IgD-negative memory B cell (primary cell): ENCODE measurements around the gene EXOC2. TPM values are rescaled to one million over a fixed set of nuclear protein-coding genes. Genes with fewer than 3 reads are reported as not detected.
"Not testable (repeated sequence)": the region's sequence is repeated elsewhere in the genome, so short reads cannot be mapped to it uniquely, and the experiment has no call there.

Experiments used
- H3K27ac Mint-ChIP-seq, 3 donors: one replicate each; pipeline ENCODE4 v1.8.0; 2020 to 2022; ENCODE audit warnings: mild to moderate bottlenecking in 3 of 3, mixed read lengths in 3 of 3, moderate library complexity in 1 of 3
- H3K27me3 Mint-ChIP-seq: one replicate; pipeline ENCODE4 v1.8.0; 2021; ENCODE audit warnings: mixed read lengths
- H3K36me3 Mint-ChIP-seq: one replicate; pipeline ENCODE4 v1.8.0; 2020; ENCODE audit warnings: mild to moderate bottlenecking, mixed read lengths
- H3K4me1 Mint-ChIP-seq, 3 donors: one replicate each; pipeline ENCODE4 v1.8.0; 2020 to 2022; ENCODE audit warnings: mixed read lengths in 3 of 3, mild to moderate bottlenecking in 1 of 3
- H3K4me3 Mint-ChIP-seq, 4 donors: one replicate each; pipeline ENCODE4 v1.8.0; 2020 to 2022; ENCODE audit warnings: mild to moderate bottlenecking in 4 of 4, mixed read lengths in 4 of 4, moderate library complexity in 3 of 4
- H3K9me3 Mint-ChIP-seq, 3 donors: one replicate each; pipeline ENCODE4 v1.8.0; 2020 to 2021; ENCODE audit warnings: mixed read lengths in 3 of 3, mild to moderate bottlenecking in 1 of 3
- polyA plus RNA-seq: library from polyadenylated mRNA; unstranded; fragments of 300-500 nt; fragmentation: Illumina TruSeq; gene quantifications from one replicate; pipeline ENCODE4 v1.2.3, GENCODE V29; 2021

Gene EXOC2
- polyA plus RNA-seq, 1 donor from 2014 or later: 26.3 TPM

DNA sequence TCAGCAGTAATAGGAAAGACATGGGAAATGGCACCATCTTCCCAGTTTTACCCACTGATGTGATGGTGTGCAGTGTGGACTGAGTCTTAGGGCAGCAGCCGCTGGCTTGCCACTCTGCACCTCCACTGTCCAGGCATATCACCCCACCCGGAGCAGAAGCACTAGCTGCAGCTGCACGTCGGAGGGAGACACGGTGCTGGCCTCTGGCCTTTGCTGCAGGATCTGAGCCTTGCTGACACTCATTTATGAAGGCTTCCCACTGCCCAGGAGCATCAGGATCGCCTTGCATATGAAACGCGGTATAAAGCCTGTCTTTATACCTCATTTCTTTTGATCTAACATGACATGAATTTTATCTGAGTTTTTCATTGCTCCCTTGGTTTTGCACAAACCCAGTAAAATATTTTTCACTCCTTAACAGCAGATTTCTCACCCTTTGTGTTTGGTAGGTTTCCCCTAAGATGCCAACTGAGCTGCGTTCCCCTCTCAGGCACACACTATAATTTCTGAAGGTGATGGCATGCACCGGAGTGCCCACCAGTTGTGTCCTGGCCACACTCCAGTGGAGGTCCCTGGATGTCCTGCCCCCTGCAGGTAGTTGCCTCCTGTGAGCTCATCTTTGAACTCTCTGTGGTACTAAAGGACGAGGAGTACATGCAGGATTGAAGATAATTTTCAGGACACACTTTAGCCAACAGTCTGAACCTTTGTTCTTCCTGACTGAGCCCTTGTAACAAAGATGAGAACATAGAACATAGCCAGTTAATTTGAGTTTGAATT is 9.0 kb upstream of the EXOC2 start:
- H3K4me3 Mint-ChIP-seq: no peak overlapping the region
- H3K36me3 Mint-ChIP-seq: no peaks in the 10 kb centered on the region
- H3K27me3 Mint-ChIP-seq: peaks cover 1% of the 10 kb centered on the region
- no peaks in the 10 kb centered on the region for H3K9me3 Mint-ChIP-seq
- H3K27ac Mint-ChIP-seq: no peak overlapping the region
- no peaks in the 10 kb centered on the region for H3K4me1 Mint-ChIP-seq

DNA sequence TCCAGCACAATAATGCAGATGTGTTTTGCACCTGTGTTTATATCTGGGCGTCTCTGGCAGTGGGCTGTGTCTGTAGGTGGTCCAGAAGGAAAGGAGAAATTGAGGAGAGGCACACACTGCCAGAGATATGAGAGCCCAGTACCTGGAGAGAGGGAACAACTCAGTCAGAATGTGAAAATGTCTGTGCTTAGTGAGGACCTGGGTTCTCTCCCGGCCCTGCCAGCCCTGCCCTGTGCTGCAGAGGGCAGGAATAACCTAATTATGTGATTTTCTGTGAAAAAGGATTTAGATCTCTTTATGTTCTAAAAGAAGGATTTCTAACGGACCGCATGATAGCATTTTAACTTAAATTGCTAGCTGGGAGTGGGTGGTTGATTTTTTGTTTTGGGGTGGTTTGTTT is 8.3 kb upstream of the EXOC2 start:
- Mint-ChIP-seq H3K9me3 (no peaks in the 10 kb centered on the region), H3K4me1 (no peaks in the 10 kb centered on the region), H3K27ac (no peak overlapping the region), H3K27me3 (peaks cover 1% of the 10 kb centered on the region), H3K36me3 (no peaks in the 10 kb centered on the region), H3K4me3 (no peak overlapping the region)

DNA sequence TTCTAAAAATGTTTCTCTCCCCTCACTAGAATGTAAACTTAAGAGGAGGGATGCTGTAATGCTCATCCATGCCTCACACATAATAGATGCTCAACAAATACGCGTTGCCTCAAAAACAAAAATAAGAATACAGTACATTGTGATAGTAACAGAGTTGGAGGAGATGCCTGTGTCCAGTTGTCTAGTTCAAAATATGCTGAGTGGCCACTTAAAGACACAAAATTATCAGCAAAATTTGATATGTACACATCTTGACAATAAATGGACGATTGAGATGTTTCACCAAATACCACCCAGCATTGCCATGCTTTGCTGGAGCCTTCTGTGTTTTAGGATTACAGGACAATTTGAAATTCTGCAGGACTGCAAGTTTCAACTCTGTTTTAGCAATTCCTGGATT is 7.6 kb upstream of the EXOC2 start:
- Mint-ChIP-seq H3K27ac (no peak overlapping the region), H3K36me3 (no peaks in the 10 kb centered on the region), H3K4me3 (no peak overlapping the region), H3K9me3 (no peaks in the 10 kb centered on the region), H3K4me1 (no peaks in the 10 kb centered on the region), H3K27me3 (peaks cover 1% of the 10 kb centered on the region)

DNA sequence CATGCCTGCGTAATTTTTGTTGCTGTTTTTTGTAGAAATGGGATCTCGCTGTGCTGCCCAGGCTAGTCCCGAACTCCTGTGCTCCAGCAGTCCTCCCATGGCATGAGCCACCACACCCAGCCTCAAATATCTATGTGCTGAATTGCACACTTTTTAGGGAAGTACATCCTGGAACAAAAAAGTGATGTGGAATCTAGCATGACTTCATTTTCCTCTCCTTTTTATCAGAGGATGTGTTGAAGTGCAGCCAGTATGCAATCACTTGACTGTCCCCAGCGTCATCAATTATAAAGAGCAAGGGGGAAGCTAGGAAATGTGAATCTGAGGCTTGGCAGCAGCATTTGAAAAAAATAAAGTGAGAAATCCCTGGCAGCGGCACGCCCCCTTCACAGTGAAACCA is 6.4 kb upstream of the EXOC2 start:
- peaks cover 2% of the 10 kb centered on the region for H3K36me3 Mint-ChIP-seq
- no peak overlapping the region for H3K27ac Mint-ChIP-seq
- H3K4me3 Mint-ChIP-seq: no peak overlapping the region
- H3K27me3 Mint-ChIP-seq: peaks cover 1% of the 10 kb centered on the region
- H3K4me1 Mint-ChIP-seq: no peaks in the 10 kb centered on the region
- H3K9me3 Mint-ChIP-seq: no peaks in the 10 kb centered on the region

DNA sequence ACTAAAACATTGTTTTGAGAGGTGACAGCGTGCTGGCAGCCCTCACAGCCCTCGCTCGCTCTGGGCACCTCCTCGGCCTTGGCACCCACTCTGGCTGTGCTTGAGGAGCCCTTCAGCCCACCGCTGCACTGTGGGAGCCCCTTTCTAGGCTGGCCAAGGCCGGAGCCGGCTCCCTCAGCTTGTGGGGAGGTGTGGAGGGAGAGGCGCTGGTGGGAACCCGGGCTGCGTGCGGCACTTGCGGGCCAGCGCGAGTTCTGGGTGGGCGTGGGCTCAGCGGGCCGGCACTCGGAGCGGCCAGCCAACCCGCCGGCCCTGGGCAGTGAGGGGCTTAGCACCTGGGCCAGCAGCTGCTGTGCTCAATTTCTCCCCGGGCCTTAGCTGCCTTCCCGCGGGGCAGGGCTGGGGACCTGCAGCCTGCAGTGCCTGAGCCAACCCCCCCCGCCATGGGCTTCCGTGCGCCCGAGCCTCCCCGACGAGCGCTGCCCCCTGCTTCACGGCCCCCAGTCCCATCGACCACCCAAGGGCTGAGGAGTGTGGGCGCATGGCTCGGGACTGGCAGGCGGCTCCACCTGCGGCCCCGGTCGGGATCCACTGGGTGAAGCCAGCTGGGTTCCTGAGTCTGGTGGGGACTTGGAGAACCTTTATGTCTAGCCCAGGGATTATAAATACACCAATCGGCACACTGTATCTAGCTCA is 1.6 kb upstream of the EXOC2 start:
- not testable (repeated sequence) for H3K27me3 Mint-ChIP-seq, H3K9me3 Mint-ChIP-seq, H3K36me3 Mint-ChIP-seq
- Mint-ChIP-seq H3K4me3 (peak overlapping the region in 1 of 4 donors; percentile 86), H3K4me1 (peaks cover 17 to 24% (median 18%) of the 10 kb centered on the region in 3 donors), H3K27ac (peak overlapping the region in 1 of 3 donors; percentile 1)

DNA sequence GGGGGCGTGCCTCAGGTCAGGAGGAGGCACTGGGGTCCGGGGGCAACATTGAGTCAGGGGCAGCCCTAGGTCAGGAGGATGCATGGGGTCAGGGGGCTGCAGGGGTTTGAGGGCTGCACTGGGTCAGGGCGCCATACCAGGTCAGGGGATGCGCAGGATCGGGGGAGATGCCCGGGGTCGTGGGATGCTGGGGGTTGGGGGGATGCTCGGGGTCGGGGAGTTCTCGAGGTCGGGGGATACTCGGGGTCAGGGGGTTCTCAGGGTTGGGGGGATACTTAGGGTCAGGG is 727 bp upstream of the EXOC2 start:
- no peaks in the 10 kb centered on the region for H3K27me3 Mint-ChIP-seq
- H3K9me3 Mint-ChIP-seq: no peaks in the 10 kb centered on the region
- H3K4me1 Mint-ChIP-seq: peaks cover 20 to 28% (median 22%) of the 10 kb centered on the region in 3 donors
- H3K27ac Mint-ChIP-seq: peak overlapping the region in 1 of 3 donors; percentile 65
- peaks cover 5% of the 10 kb centered on the region for H3K36me3 Mint-ChIP-seq
- peak overlapping the region; percentile 47 to 98 (median 83) for H3K4me3 Mint-ChIP-seq

DNA sequence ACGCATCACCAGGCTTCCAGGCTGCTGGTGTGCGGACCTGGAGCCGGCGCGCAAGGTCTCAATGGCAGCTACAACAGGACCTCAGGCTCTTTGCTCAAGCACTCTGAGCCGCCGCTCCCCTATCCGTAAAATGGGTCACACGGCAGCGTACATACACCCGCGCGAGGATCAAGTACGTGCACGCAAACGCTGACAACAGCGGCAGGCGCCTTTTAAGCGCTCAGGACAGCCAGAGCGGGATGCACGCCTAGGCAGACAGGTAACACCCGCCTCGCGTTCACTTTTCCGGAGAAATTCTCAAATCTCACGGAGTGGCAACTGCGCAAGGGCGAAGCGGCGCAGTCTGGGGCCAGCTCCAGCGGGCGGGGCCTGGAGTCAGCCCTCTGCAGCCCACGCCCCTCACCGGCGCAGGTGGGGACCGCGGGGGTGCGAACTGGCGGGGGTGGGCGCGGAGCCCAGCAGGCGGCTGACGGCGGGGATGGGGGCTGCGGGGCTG is 535 bp downstream of the EXOC2 start:
- H3K27me3 Mint-ChIP-seq: no peaks in the 10 kb centered on the region
- H3K27ac Mint-ChIP-seq: peak overlapping the region; percentile 17 to 75 (median 59)
- H3K4me1 Mint-ChIP-seq: peaks cover 20 to 28% (median 22%) of the 10 kb centered on the region in 3 donors

DNA sequence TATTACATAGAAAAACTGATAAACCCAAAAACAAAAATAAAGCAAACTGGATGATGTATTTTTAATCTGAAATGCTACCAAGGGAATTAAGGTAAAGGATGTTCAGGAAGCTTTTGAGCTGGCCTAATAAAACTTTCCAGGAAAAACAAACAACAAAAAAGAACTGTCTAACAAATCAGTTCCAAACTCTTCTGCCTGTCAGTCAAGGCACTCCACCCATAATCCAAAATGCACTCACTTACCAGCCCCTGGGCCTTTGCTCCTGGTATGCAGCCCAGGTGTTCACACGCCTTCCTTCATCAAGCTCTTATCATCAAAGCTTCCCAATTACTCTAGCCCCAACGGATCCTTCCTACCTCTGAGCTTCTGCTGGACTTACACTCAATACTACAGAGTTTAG is 3.7 kb downstream of the EXOC2 start:
- Mint-ChIP-seq H3K4me3 (no peak overlapping the region), H3K9me3 (no peaks in the 10 kb centered on the region), H3K27me3 (no peaks in the 10 kb centered on the region), H3K36me3 (peaks cover 3% of the 10 kb centered on the region), H3K4me1 (peaks cover 28 to 38% (median 34%) of the 10 kb centered on the region in 3 donors), H3K27ac (no peak overlapping the region)

More for the DNA sequence above, 535 bp downstream of the EXOC2 start:
- Mint-ChIP-seq H3K9me3 (no peaks in the 10 kb centered on the region), H3K4me3 (peak overlapping the region; percentile 87 to 98 (median 95)), H3K36me3 (peaks cover 5% of the 10 kb centered on the region)

DNA sequence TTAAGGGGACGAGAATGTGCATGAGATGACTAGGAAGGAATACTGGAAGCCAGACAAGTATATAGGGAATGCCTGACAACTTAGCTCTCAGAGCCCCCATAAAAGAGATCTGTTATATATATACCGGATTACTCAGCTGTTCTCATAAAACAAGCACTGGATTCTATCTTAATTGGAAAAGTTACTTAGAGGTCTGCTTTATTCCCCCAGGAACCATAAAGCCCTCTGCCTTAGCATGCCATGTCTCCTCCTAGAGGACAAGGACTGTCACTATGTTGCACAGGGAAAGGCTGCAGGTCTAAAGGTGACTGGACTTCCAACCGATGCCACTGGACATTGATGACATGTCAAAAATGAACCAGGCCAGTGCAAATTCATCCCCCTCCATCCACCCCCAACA is 6.4 kb downstream of the EXOC2 start:
- Mint-ChIP-seq H3K4me1 (peaks cover 21 to 42% (median 33%) of the 10 kb centered on the region in 3 donors), H3K9me3 (no peaks in the 10 kb centered on the region), H3K27me3 (no peaks in the 10 kb centered on the region), H3K27ac (no peak overlapping the region), H3K4me3 (no peak overlapping the region), H3K36me3 (peaks cover 4% of the 10 kb centered on the region)

DNA sequence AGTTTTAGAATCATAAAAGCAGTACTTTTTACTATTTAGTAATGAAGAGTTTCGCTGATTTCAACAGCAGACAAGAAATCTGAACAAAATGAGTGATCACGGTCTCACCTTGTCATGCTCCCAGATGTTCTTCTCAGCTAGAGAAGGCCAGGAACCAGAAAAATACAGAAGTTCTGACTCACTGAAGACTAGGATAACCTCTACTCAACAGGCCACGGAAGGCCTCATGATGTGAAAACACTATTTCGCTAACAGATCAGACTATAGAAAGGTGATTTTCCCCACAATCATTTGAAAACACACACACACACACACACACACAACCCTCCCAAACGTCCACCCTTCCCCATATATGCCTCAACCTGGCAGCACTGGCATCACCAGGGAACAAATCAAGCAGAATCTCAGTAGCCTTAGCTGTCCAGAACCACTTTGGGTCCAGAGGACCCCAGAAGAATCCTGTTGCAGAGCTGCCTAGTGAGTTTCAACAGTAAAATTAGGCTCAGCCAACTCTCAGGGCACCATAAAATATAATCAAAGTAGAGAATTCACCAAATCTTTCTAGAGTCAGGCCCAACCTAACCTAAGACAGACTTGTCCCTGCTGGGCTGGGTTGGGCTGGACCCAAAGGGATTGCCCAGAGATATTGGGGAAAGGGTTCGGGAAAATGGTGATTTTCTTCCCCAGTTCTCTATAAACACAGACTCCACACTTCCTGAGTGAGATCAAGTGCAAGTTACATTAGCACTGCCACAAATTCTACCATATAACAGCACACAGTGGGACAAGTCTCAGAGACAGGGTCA is 7.9 kb downstream of the EXOC2 start:
- peaks cover 6% of the 10 kb centered on the region for H3K36me3 Mint-ChIP-seq
- peak overlapping the region in 1 of 3 donors; percentile 65 for H3K27ac Mint-ChIP-seq
- peaks cover 20 to 44% (median 34%) of the 10 kb centered on the region in 3 donors for H3K4me1 Mint-ChIP-seq
- H3K4me3 Mint-ChIP-seq: peak overlapping the region in 2 of 4 donors; percentile 42 to 52
- no peaks in the 10 kb centered on the region for H3K9me3 Mint-ChIP-seq
- H3K27me3 Mint-ChIP-seq: no peaks in the 10 kb centered on the region

DNA sequence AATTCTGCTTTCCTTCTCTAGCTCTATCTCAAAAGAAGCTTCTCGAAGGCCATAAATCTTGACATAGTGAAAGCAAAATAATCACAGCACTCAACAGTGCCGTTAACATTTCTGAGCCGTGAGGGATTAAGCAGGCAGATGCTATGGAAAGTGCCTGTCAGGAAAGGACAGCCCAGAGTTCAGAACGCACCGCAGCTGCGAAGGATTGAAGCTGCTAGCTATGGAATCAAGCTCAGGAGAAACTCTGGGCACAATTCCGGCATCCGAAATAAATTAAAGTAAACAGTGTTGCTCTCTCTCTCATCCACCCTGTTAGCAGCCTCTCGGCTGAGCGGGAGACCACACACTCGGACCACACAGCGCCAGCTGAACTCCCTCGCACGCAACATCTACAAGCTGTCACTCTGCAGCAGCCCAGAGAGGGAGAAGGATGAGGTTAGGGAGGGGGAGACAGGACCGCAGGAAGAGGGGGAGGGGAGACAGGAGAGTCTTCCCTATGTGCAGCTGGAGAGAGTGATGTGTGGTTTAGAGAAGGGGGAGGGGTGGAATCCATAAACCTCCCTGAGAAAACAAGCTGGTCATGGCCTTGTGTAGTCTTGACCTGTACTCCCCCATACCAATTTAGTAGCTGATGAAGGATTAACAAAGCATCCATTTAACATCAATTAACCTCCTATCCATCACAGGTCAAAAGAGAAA is 9.0 kb downstream of the EXOC2 start:
- Mint-ChIP-seq H3K9me3 (no peaks in the 10 kb centered on the region), H3K27me3 (no peaks in the 10 kb centered on the region), H3K4me3 (peak overlapping the region in 1 of 4 donors; percentile 77), H3K4me1 (peaks cover 22 to 39% (median 29%) of the 10 kb centered on the region in 3 donors), H3K27ac (peak overlapping the region in 1 of 3 donors; percentile 55), H3K36me3 (peaks cover 3% of the 10 kb centered on the region)

DNA sequence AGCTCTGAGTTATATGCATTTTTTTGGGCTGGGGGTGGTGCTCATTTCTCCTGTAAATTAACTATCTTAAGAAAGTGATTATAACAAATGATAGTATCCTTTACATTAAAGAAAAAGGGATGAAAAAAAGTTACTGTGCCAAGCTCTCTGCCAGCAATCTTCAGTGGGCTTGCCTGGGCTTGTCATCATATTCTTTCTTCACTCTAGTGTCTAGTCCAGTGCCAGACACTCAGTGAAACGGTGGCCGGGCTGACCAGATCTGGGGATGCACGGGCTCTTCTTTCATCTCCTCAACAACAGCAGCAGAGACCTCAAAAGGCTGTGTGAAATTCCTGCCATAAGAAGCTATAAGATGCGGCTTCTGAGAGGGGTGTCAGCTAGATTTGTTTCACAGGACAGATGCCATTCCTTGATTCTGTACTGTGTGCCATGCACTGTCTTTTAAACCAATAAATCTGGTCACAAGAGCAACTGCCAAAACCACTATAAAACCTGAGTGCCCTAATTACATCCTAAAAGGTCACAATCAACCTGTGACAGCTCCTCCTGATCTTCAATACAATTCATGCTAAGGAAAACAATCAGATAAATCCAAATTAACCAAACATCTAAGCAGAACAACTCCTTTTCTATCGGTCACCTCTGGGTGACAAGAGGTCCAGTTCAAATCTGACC is 12.1 kb downstream of the EXOC2 start:
- no peaks in the 10 kb centered on the region for H3K9me3 Mint-ChIP-seq
- H3K36me3 Mint-ChIP-seq: peaks cover 3% of the 10 kb centered on the region
- no peak overlapping the region for H3K27ac Mint-ChIP-seq
- H3K4me3 Mint-ChIP-seq: no peak overlapping the region
- peaks cover 22 to 45% (median 33%) of the 10 kb centered on the region in 3 donors for H3K4me1 Mint-ChIP-seq
- H3K27me3 Mint-ChIP-seq: no peaks in the 10 kb centered on the region

DNA sequence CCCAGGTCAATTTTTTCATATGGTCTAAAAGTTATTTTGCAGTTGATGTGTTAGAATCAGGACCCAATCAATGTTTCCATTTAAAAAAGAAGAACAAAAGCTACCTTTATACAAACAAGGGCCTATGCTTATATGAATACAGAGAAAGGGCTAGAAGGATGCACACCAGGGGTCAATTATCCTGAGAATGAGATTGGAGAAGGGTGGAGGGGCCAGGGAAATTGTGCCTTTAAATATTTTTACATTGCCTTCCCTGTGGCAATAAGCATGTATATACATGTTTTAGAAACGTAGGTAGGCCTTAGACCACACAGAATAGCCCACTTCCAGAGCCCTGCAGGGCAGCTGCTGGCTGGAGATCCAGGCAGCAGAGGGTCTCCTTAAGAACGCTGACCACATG is 12.7 kb downstream of the EXOC2 start:
- no peak overlapping the region for H3K4me3 Mint-ChIP-seq
- peaks cover 19 to 40% (median 30%) of the 10 kb centered on the region in 3 donors for H3K4me1 Mint-ChIP-seq
- H3K9me3 Mint-ChIP-seq: no peaks in the 10 kb centered on the region
- H3K27ac Mint-ChIP-seq: no peak overlapping the region
- H3K27me3 Mint-ChIP-seq: no peaks in the 10 kb centered on the region
- peaks cover 3% of the 10 kb centered on the region for H3K36me3 Mint-ChIP-seq

DNA sequence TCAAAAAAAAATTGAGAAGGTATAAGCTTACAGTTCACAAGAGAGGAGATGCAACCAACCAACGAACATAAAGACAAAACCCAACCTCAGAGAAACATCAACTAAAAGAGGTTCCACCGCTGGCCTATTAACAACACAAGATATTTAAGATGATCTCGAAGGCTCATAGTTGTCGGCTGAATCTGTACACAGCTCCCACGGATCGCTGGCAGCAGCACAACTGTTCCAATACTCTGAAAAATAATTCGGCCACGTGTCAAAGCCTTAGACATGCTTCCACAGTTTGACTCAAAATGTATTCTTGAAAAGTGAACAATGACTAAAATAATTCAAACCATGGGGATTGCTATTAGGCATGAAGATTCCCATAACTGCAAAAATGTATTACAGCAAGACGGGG is 13.7 kb downstream of the EXOC2 start:
- Mint-ChIP-seq H3K4me1 (peaks cover 21 to 39% (median 31%) of the 10 kb centered on the region in 3 donors), H3K9me3 (no peaks in the 10 kb centered on the region), H3K36me3 (peaks cover 3% of the 10 kb centered on the region), H3K4me3 (no peak overlapping the region), H3K27me3 (no peaks in the 10 kb centered on the region), H3K27ac (no peak overlapping the region)
